ENCODE results near the gene CELF2.

GRCh38 chr10:11076221-11076620 lies 58.5 kb downstream of the CELF2 start:
- no peak for TF ChIP-seq CTCF (IDR thresholded peaks at IDR 0.05; ENCODE audit: low read depth, low read length)
- no peak for TF ChIP-seq POLR2A (IDR thresholded peaks at IDR 0.05; ENCODE audit: extremely low read depth, insufficient read length)
- TF ChIP-seq MAX (IDR thresholded peaks at IDR 0.05; ENCODE audit: low read depth, low read length), result no peak
- no peak for TF ChIP-seq MYC (IDR thresholded peaks at IDR 0.05; ENCODE audit: low read depth, low read length)

All from NB4 (cell line).